C4-2B (cell line): ENCODE results near the gene NUP188.

Experiments
- ZFX ChIP-seq: fragments of 450-650 bp; IDR thresholded peaks from 2 replicates; pipeline ENCODE4 v1.6.1; 2017
- TF ChIP-seq, protein P1 (sequence below): fragments of 450-650 bp; conservative IDR thresholded peaks from 2 replicates; pipeline ENCODE4 v1.5.1; 2017; ENCODE audit warnings: mild to moderate bottlenecking

DNA sequence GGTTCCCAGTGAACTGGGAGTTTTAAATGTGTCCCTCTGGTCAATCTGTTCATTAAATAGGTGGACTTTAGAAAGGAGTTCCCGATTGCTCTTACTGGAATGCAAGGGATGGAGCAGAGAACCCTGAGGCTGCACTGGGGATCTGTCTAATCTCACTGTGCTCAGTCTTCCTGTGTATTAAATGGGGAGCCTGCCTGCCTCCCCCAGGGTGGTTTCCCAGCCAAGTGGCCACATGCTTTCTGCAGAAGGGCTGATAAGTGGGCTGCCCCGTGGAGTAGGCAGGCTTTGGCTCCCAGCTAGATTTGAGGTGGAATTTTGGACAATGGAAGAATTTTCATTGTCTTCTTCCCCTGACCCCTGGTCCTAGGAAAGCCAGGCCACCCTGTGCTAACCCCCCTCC is 40.8 kb upstream of the NUP188 start:
- TF ChIP-seq, protein P1, sequence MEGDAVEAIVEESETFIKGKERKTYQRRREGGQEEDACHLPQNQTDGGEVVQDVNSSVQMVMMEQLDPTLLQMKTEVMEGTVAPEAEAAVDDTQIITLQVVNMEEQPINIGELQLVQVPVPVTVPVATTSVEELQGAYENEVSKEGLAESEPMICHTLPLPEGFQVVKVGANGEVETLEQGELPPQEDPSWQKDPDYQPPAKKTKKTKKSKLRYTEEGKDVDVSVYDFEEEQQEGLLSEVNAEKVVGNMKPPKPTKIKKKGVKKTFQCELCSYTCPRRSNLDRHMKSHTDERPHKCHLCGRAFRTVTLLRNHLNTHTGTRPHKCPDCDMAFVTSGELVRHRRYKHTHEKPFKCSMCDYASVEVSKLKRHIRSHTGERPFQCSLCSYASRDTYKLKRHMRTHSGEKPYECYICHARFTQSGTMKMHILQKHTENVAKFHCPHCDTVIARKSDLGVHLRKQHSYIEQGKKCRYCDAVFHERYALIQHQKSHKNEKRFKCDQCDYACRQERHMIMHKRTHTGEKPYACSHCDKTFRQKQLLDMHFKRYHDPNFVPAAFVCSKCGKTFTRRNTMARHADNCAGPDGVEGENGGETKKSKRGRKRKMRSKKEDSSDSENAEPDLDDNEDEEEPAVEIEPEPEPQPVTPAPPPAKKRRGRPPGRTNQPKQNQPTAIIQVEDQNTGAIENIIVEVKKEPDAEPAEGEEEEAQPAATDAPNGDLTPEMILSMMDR: no peak
- no peak for TF ChIP-seq ZFX
